Measurements from ENCODE around the gene TNFRSF13B.

The TNFRSF13B gene

DNA sequence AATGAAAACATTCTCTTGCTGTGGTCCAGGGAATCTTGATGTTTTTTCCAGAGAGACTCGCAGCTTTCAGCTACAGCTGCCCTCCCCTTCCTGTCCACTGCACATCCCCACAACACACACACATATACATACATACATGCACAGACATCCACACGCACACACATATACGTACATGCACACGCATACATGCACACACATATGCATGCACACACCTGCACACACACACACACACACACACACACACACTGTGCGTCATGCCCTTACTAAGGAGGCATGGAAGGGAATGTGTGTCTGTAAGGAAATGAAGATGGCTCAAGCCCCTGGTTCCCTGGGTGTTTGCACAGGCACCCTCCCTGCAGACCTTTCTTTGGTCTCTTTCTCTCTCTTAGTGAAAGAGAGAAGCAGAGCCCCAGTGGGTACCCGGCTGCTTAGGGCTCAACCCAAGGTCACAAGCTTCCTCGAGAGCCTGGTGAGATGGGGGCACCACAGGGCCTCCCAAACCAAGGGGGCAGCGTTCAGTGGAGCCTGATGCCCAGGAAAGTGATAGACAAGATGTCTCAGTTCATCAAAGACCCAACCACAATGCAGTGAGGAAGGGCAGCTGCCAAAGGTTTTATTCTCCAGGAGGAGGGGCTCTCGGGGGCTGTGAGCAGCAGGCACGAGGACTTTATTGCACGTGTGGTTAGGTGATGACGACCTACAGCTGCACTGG is 33.3 kb downstream of the TNFRSF13B start:
- DNase-seq (ENCODE audit: low read depth), result no peak

DNA sequence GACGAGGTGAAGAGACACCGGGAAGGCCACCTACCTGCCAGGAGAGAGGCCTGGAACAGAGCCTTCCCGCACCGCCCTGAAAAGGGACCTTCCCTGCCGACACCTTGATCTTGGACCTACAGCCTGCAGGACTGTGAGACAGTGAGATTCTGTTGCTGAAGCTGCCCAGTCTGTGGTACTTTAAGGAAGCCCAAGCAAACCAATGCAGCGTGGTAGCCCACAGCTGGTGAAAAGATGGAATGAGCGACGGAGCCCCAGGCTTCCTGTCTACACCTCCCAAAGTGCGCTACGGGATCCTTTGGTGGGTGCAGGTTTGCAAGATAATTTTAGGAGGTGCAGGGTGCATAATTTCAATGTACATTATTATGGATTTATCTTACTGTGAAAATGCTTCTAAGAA is 33.9 kb downstream of the TNFRSF13B start:
- DNase-seq (ENCODE audit: low read depth), result no peak

- DNase-seq (ENCODE audit: low read depth), result no peak
Observed at GRCh38 chr17:16937431-16937830, 34.5 kb downstream of the TNFRSF13B start.

DNA sequence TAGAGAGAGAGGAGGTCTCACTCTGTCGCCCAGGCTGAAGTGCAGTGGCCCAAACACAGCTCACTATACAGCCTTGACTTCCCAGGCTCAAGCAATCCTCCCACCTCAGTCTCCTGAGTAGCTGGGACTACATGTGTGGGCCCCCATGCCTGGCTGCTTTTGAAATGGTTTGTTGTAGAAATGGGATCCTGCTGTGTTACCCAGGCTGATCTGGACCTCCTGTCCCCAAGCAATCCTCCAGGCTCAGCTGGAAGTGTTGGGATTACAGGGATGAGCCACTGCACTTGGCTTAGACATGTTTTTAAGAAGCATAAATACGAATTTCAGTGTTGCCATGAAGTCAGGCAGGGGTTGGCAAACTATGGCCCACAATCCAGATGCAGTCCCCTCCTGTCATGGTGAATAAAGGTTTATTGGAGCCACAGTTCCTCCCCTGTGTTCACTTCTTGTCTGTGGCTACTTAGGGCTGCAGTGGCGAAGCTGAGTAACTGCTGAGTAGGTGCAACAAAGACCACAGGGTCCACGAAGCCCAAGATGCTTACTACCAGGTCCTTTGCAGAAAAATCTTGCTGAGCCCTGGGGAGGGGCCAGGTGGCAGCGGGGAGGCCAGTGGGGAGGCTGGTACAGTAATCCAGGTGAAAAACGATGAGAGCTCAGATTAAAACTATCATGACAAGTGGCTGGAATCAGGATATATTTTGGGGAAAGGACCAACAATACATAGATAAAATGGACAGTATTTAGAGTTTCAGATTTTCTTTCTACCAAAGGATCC is 35.2 kb downstream of the TNFRSF13B start:
- no peak for DNase-seq (ENCODE audit: low read depth)

DNA sequence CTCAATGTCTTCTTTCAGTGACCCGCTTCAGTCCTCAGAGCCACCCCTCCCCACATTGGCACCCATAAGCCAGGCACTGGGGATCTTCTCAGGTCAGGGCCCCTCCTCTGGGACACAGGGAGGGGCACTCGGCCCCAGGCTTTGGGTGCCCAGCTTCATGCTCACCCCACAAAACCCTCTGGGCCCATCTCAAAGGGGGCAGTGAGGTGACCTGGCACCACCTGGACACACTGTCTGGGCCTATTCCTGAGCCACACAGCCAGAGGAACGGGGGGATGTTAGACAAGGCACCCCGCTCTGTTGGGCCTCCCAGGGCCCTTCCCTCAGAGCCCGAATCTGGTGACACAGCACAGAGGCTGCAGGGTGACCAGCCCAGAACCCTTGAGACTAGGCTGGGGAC is 36.1 kb downstream of the TNFRSF13B start:
- no peak for DNase-seq (ENCODE audit: low read depth)

DNA sequence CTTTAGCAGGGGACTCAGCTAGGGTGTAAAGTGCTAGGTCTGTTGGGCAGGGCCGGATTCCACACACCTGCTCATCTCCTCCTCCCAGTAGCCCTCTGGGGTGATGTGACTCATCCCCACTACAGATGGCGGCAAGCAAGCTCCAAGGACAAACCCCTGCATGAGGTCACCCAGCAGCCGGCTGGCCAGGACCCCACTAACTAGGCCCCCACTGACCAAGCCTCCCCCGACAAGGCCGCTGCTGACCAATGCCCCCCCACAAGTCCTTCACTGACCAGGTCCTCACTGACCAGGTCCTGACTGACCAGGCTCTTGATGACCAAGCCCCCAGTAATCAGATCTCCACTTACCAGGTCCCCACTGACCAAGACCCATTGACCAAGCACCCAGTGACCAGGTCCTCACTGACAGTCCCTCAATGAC is 36.7 kb downstream of the TNFRSF13B start:
- no peak for DNase-seq (ENCODE audit: low read depth)

DNA sequence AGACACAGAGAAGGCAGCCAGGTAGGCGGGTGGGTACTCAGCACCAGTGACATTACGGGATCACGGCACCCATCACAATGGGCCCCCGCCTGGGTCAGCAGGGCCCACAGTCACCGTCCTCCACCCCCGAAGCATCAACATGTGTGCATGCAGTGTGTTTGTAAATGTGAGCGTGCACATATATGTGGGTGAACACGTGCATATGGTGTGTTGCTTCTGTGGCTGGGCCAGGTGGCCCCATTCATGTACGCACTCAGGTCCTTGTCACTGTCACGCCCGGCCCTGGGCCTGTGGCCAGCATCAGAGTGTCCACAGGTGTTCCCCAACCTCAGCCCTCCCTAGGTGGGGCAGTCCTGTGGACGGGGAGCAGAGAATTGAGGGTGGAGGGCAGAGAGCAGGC is 37.1 kb downstream of the TNFRSF13B start:
- no peak for DNase-seq (ENCODE audit: low read depth)

DNA sequence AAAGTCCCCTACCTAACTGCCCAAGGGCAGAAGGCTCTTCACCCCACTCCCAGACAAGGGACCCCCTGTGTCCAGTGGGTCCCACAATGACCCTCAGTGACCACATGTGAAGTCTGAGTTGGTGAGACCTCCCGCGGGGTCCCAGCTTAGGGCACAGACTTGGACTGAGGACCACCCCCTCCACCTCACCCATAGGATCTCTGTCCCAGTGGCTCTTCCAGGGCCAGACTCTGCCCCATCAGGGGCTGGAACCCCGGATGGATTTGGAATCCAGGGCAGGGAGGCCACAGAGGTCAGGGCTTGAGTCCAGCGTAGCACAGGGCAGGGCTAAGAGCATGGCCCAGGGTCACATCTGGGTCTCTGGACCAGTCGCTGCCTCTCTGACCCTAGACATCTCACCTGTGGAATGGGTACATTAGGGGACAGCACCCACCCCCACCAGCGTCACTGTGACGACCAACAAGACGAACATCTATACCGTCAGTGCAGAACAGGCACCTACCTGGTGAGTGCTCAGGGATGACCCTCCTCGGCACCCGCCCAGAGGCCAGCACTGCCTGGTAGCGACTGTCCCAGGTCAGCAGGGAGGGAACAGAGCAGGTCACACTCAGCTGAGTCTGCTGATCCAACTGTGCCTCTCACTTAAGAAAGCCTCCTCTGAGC is 37.7 kb downstream of the TNFRSF13B start:
- DNase-seq (ENCODE audit: low read depth), result no peak

DNA sequence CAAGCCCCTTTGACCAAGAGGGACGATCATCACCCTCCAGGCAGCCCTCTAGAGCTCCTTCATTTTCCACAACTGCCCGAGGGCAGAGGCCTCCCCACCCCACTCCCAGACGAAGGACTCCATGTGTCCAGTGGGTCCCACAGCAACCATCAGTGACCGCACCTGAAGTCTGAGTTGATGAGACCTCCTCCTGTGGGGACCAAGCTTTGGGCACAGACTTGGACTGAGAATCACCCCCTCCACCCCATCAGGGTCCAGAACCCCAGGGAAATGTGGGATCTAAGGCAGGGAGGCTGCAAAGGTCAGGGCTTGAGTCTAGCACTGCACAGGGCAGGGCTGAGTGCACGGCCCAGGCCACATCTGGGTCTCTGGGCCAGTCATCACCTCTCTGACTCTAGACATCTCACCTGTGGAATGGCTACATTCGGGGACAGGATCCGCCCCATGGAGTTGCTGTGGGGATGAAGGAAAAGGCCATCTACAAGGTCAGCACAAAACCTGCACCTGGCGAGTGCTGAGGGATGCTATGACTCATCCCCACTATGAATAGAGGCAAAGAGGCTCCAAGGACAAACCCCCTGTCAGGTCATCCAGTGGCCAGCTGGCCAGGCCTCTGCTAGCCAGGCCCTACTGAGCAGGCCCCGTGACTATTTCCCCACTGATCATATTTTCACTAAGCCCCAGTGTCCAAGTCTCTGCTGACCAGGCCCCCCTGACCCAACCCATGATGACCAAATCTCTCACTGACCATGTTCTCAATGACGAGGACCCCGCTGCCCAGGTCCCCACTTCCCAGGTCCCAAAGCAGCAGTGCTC is 38.4 kb downstream of the TNFRSF13B start:
- no peak for DNase-seq (ENCODE audit: low read depth)

DNA sequence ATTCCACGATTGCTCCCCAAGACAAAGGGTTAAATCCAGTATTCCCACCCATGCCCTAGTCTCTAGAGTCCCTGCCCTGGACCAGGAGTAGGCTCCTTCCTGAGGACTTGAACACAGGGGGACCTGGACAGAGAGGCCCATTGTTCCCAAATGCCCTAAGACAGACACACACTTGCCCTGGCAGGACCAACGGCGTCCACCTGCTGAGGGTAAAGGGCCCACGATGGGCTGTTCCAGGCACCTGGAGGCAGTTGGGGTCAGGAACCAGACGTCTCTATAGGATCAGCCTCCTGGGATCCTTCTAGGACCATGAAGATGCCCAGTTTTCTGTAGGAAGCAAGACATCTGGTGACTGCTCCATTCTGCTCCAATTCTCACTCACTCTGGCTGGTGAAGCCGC is 39.3 kb downstream of the TNFRSF13B start:
- no peak for DNase-seq (ENCODE audit: low read depth)

- DNase-seq (ENCODE audit: low read depth), result no peak
Observed at GRCh38 chr17:16932156-16932555, 39.8 kb downstream of the TNFRSF13B start.

GRCh38 chr17:16931318-16932060 is 40.4 kb downstream of the TNFRSF13B start:
- DNase-seq (ENCODE audit: low read depth), result no peak

DNA sequence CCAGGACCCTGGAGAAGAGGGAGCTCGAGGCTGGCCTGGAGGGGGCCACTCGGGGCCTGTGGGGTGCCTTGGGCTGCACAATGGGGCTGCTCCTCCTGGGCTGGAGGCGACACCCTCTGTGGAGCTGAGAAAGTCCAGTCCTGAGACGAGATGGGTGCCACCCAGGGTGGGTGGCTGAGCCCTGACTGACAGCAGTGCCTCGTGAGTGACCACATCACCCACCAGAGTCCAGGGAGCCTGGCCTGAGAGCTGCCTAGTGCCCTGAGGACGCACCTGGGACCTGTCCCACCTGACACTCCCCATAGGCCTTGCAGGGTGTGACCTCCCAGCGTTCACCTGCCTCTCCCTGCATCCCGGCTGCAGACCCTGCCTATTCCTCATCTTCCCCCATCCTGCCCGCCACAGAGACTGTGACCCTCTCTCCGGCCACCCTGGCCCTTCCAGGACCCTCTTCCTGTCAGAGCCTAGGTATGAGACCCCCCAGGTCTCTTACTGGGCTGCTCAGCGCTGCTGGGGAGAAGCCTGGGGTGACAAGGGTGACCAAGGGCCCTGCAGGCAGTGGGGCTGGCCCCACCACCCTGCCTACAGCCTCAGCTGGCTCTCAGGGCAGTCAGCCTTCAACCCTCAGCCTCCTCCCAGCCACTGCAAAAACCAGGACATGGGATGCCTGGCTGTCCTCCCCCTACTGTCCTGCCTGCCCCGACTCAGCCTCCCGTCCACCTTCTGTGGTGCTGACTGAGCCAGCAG is 41.2 kb downstream of the TNFRSF13B start:
- no peak for DNase-seq (ENCODE audit: low read depth)

DNA sequence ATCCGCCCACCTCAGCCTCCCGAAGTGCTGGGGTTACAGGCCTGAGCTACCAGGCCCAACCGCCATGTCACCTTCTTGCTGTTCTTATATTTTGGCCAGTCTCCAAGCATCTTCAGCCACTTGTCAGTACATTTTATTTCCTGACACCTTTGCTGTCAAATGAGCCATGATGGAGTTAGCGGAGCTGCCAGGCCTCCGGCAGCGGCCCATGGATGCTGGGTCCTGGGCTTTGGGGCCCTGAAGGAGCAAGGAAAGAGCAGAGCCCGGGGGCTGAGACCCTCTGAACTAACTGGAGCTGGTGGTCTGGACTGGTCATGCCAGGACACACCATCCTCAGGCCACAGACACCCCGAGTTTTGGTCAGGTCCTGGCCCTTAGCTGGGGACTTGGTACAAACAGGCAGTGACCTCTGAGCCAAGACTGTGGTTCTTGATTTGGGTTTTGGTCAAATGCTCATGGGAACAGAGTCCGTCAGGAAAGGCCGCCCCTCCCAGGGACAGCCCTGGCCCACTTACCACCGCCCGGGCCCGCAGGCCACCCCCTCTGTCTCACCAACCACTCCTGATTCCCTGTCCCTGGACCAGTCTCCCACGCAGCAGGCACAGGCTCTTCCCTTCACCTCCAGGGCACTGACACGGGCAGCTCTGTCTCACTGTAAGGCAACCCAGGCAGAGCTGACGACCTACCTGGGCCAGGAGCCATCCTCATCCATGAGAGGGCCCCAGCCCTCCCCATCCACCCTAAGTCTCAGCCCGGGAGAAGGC is 42.0 kb downstream of the TNFRSF13B start:
- no peak for DNase-seq (ENCODE audit: low read depth)

DNA sequence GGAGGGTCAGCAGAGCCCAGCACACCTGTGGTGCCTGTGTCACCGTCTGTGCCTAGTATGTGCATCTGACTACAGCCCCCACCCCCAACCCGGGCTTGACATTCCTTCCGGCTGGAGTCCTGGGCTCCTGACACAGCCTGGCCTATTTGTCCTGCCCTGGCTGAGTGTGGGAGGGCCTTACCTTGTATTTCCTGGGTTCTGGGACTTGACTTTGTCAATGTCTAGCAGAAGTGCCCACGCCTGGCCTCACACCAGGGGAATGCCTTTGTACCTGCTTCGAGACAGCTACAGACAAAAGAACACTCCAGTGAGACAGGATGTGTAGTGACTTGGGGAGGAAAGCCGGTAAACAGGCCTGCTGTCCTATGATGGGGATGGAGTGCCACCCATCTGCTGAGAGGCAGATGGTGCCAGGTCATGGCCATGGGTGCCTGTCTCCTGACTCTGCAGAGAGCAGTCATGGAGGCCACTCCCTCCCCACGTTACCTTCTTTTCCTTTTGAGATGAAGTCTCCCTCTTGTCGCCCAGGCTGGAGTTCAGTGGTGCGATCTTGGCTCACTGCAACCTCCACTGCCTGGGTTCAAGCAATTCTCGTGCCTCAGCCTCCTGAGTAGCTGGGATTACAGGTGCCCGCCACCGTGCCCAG is 42.8 kb downstream of the TNFRSF13B start:
- DNase-seq (ENCODE audit: low read depth), result no peak

DNA sequence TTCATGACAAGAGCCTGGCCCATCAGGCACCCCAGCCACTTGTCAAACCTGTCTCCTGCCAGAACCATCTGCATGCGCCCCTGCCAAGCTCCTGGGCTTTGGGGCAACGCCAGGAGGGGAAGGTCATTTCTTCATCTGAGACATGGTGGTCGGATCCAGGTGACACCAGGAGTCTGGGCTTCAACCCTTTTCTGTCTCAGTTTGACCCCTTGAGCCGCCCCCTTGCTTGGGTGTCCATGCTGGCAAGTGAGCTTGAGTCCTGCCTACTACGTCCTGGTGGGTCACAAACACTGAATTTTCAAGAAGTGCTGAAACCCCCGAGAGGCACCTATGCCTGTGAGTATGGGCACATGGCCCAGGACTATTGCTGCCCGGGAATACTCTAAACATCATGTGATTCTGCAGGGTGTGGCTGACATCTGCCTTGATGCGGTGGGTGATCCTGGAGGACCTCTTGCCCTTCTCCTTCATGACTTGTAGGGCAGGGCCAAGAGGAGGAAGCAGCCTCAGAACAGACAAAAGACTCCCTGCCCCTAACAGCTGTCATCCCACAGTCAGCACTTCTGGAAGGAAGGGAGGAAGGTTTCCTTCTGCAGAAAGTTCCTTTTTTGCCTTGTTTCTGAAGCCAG is 43.4 kb downstream of the TNFRSF13B start:
- no peak for DNase-seq (ENCODE audit: low read depth)

DNA sequence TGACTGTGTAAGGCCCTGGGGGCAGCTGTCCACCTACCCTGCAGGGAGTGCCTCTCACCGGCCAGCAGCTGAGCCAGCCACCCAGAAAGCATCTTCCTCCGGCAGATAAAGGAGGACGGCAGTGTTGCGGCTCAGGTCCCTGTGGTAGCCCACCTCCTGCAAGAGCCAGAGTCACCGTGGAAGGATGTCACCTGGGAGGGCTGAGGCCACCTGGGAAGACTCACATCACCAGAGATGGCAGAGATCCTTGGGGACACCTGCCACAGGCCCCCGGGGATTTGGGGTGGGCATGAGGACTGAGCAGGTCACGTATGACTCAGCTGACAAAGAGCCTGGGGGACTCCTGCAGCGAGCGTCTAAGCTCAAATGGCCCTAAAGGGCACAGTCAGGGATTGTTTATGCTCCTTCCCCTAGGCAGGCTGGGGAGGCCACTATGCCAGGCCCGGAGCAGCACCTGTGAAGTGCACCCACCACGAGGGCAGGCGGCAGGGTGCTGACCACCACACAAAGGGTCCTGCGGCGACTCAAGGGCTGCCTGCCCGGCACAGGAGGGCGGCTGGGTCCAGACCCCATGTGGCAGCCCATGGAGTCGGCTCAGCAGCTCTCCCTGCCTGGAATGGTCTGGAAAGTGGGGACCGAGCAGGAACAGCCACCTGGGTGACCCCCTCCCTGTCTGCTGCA is 44.1 kb downstream of the TNFRSF13B start:
- DNase-seq (ENCODE audit: low read depth), result no peak
